Stimulated activated CD8-positive, alpha-beta memory T cell treated with anti-CD3 and anti-CD28 coated beads, Interleukin-15, amount 100 ng/mL, for 48 hours (primary cell): ENCODE results near the gene SEPTIN5.
"Not testable (repeated sequence)": the region's sequence is repeated elsewhere in the genome, so short reads cannot be mapped to it uniquely, and the experiment has no call there.

Source experiments
- DNase-seq, 2 donors: peaks; one replicate each; pipeline ENCODE4 v3.0.0-alpha.2; 2020; ENCODE audit warnings: low read depth in 2 of 2

The SEPTIN5 gene

DNA sequence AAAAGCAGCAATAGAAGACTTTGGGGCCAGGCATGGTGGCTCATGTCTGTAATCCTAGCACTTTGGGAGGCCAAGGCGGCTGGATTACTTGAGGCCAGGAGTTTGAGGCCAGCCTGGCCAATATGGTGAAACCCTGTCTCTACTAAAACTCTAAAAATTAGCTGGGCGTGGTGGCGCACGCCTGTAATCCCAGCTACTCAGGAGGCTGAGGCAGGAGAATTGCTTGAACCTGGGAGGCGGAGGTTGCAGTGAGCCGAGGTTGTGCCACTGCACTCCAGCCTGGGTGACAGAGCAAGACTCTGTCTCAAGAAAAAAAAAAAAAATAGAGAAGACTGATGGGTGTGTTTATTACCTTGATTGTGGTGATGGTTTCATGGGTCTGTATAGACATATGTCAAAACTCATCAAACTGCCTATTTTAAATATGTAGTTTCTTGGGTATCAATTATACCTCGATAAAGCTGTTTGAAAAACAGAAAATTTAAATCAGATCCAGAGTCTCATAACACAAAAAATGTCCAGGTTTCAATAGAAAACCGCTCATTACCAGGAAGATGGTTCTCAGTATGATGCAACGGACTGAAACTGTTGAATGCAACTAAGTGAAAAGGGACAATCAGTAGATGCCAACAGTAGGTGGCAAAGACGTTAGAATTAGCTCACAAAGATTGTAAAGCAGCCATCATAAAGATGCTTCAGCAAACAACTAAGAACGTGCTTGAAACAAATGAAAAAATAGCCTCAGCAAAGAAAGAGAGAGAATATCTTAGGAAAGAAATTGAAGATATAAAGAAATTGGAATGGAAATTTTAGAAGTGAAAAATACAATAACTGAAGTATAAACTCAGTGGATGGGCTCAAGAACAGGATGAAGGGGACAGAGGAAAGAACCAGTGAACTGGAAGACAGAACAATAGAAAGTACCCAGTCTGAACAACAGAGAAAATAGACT, 33.1 kb upstream of the SEPTIN5 start:
- no peak for DNase-seq

DNA sequence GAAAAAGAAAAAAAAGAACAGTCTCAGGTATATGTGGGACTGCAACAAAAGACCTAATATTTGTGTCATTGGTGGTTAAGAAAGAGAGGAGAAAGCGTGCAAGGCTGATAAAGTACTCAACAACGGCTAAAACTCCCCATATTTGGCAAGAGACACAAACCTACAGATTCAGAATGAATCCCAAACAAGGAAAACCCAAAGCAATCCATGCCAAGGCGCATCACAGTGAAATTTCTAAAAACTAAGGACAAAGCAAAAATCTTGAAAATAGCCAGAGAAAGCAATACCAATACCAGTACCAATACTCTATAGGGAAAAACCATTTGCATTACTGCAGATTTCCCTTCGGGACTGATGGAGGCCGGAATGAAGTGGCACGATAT, 32.4 kb upstream of the SEPTIN5 start:
- DNase-seq: no peak

DNA sequence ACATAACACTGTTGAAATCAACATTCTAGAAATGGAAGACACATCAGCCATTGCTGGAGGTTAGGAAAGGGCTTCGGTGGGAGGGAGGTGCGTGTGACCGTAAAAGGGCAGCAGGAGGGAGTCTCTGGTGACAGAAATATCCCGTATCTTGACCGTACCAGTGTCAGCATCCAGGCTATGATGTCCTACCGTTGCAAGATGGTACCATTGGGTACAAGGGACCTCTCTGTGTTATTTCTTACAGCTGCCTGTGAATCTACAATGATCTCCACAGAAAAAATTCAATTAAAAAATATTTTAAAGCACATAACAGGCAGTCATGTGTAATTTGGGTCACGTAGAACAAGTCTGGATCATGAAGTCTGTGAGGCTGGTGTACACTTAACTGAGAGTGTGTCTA, 27.4 kb upstream of the SEPTIN5 start:
- no peak for DNase-seq

DNA sequence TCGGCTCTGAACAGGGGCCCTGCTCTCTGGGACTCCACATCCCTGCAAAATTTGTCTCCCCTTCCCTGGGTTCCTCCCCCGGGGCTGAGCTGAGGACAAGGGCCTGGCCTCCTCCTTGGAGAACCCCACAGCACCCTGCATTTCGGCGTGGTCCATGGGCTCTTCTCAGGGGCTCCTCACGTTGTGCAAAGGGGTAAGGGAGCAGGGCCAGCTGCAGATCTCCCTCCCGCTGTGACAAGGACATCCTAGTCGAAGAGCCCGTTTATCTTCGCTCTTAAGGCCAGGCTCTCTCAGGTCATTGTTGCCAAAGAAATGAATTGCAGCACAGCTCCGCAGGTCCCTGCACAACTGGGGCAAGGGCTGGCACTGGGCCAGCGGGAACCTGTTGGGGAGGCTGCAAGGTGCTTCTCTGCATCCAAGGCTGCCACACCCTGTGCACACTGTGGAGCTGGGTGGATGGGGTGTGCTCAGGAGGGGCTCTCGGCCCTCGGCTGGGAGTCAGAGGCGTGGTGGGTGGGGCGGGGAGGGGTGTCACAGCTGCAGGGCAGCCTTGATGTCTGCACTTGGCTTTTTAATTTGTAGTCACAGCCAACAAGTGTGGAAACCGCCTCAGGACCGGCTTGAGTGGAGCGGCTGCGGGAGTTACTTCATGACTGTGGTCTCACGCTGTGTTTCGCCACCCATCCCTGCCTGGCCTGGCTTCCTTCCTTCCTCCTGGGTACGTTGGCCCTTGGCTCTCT, 26.6 kb upstream of the SEPTIN5 start:
- no peak for DNase-seq

DNA sequence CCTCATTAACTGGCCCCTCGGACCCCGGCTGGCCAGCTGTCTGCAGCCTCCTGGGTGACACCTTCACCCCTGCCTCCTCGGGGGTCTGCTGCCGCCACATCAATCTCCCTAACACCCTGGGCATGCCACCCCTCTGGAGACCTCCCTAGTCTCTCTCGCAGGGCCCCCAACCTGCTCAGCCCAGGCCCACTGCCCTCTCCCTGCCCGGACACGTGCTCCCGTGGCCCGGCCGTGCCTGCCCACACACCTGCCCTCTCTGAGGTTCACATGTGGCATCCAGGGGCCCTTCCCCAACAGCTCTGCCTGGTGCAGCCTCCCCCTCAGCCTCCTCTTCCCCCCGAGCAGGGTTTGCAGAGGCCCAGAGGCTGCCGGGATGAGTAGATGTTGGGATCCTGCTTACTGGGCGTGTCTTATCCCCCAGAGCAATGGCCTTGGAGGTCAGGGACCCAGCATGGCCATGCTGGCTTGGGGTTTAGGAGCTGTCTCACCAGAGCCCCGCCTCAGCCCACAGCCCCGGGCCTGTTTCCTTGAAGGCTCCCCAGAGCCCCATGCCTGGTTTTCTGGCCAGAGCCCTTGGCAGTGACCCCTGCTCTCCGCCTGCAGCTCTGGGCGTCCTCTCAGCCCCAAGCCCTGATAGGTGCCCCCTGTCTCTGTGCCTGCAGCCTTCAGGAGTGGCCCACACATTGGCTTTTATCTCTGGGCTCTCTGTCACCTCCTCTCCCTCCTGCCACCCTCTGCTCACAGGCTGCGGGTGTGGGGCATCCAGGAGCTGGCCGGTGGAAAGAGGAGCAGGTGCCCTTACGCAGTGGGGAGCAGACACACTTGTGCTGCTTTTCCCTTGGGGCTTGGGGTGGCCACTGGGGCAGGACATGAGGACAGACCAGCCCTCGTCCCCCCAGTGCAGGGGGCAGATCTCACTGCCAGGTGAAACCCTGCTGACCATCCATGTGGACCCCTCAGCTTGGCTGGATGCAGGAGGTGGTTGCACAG, 25.7 kb upstream of the SEPTIN5 start:
- DNase-seq: no peak

DNA sequence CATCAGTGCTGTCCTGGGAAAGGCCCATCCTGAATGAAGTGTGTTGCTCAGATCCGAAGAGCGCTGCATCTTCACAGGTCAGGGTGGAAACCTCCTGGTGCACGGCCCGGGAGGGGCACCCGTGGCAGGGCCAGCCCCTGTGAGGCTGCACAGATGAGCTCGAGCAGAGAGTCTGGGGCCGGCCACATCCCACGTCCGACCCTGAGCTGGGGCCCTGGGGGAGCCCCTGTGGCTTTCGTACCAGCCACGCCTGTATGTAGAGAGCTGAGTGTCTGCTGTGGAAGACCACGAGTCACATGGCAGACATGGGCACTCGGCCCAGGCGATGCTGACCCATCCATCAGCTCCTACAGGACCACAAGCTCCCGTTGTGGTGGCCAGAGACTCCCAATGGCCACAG, 24.9 kb upstream of the SEPTIN5 start:
- DNase-seq: no peak

DNA sequence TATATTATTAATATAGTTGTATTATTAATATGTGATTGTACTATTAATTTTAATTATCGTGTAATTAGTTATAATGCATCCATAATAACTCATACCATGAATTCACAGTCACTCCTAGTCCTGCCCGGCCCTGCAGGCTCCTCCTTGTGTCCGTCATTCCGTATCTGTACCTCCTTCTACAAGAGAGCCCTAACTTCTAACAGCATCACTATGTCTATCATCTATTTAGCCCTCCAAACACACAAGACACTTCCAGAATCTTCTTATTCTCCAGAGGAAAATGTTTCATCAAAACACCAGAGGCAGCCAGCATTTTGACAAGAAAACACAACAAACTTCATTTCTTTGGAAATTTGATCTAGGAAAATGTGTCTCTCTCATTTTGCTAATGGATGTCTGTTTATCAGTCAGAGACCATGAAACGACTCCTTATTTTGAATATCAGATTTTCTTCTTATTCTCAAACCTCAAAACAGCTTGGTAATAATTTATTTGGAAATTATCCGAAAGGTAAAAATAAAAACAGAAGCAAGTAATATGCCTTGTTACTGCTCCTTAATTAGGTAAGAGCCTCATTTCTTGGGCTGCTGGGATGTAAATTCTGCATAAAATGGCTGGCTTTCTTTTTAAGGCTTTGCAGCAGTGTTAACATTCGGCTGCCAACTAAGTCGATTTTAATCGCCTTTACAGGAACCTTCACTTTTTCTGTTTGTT, 23.1 kb upstream of the SEPTIN5 start:
- no peak for DNase-seq

DNA sequence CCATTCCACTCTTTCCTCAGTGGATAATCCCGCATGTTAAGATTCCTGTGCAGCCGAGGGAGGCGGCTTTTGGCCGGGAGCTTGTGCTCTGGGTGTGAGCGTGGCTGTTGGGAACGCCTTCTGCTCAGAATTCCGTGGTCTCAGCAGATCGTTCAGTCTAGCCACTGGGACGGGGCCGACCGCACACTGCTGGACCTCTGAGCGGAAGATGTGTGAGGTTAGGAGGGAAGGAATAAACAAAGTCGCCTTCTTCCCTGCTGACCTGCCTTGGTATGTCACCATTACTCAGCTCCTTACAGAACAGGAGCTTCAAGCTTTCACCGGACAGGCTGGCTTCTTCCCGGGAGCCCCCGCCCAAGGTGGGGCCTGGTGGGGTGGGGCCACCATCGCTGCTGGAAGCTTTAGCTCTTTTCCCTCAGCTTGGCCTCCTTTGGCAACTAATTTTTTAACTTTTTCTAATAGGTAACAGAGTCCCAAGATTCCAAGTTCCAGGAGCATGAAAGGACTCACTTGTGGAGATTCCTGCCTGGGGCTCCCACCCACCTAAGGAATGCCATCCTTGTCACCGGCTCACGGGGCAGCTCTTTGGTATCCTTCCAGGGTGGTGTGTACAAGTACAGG, 22.5 kb upstream of the SEPTIN5 start:
- no peak for DNase-seq

DNA sequence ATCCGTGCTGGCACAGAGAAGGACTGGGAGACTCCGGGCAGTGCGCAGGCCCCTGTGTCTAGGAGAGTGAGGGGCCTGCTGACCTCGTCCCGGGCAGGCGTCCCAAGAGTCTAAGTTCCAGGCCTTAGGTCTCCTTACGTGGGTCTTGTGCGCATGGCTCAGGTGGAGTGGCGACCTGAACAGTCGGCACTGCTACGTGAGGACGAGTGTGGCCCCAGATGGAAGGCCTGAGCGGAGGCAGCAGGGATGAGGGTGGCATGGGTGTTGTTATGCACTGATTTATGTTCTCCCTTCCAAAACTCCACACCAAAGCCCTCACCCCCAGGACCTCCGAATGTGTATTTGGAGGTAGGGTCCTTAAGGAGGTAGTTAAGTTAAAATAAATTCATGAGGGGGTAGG, 20.7 kb upstream of the SEPTIN5 start:
- no peak for DNase-seq

DNA sequence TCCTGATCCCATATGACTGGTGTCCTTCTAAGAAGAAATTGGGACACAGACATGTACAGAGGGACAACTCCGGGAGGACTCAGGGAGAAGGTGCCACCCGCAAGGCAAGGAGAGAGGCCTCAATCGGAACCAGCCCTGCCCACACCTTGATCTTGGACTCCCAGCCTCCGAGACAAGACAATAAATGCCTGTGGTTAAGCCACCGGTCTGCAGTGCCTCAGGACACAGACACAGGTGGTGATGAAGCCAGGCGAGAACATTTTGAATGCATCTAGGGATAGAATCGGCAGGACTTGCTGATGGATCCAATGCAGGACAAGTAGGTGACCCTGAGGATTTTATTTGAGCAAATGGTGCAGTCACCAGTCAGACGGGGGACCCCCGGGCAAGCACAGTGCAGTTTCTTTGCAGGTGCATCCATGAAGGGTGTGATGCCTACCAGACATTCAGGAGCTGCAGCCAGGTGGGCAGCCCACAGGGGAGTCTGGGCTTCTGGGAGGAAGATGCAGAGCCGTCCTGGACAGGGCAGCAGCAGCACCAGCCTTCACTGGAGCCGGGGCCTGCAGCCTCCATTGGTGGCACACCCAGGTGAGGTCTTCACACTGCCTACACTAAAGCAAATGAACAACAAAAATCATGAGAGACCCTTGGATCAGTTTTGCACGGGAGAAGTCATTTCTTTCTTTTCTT, 20.2 kb upstream of the SEPTIN5 start:
- DNase-seq: no peak

DNA sequence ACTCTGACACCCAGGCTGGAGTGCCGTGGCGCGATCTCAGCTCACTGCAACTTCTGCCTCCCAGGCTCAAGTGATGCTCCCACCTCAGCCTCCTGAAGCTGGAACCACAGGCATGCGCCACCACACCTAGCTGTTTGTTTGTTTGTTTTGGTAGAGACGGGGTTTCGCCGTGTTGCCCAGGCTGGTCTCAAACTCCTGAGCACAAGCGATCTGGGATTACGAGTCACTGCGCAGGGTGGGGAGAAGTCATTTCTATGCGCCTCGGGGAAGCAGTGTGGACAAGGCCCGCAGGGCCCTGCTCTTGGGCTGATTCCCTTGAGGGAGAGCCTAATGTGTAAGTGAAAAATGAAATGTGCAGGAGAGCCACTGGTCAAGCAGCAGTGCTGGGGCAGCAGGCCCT, 19.6 kb upstream of the SEPTIN5 start:
- no peak for DNase-seq

DNA sequence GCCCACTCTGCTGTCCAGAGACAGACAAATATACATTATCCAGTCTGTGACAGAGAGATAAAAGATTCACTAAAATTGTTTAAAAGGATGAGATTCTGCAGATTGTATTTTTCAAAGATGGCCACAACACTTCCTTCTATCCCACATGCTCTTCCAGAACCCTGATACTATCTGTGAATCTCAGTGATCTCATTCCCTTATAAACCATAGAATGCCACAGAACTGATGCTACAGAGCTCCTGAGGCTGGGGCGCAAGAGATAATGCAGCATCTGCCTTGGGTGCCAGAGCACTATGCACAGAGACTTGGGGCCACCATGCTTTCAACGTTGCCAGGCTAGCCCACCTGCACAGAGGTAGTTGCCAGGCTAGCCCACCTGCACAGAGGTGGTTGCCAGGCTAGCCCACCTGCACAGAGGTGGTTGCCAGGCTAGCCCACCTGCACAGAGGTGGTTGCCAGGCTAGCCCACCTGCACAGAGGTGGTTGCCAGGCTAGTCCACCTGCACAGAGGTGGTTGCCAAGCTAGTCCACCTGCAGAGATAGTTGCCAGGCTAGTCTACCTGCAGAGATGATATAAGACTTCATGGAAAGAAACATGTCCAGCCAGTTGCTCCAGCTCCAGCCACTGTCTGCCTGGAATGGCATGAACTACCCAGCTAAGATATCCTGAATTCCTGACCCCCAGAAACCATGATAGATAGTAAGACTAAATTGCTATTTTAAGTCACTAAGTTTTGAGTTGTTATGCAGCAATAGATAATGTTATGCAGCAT, 17.6 kb upstream of the SEPTIN5 start:
- no peak for DNase-seq

DNA sequence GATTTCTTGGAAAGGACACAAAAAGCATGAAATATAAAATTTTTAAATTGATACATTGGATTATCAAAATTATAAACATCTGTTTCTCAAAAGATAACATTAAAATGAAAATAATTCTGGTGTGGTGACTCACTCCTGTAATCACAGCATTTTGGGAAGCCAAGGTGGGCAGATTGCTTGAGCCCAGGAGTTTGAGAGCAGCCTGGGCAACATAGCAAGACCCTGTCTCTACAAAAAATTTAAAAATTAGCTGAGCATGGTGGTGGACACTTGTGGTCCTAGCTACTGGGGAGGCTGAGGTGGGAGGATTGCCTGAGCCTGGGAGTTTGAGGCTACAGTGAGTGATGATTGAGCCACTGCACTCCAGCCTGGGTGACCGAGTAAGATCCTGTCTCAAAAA, 16.4 kb upstream of the SEPTIN5 start:
- not testable (repeated sequence) for DNase-seq

DNA sequence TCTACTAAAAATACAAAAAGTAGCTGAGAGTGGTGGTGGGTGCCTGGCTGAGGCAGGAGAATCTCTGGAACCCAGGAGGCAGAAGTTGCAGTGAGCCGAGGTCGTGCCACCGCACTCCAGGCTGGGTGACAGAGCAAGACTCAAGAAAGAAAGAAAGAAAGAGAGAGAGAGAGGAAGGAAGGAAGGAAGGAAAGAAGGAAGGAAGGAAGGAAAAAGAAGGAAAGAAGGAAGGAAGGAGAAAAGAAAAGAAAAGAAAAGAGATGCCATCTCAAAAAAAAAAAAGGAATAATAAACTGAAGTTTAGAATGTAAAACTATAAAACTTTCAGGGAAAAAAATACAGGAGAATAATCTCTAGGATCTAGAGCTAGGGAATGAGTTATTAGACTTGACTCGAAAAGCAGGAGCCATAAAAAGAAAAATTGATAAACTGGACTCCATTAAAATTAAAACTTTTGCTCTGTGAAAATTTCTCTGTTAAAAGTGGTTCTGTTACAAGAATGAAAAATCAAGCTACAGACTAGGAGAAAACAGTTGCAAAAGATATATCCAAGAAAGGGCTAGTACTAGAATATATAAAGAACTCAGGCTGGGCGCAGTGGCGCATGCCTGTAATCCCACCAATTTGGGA, 13.4 kb upstream of the SEPTIN5 start:
- DNase-seq: no peak

DNA sequence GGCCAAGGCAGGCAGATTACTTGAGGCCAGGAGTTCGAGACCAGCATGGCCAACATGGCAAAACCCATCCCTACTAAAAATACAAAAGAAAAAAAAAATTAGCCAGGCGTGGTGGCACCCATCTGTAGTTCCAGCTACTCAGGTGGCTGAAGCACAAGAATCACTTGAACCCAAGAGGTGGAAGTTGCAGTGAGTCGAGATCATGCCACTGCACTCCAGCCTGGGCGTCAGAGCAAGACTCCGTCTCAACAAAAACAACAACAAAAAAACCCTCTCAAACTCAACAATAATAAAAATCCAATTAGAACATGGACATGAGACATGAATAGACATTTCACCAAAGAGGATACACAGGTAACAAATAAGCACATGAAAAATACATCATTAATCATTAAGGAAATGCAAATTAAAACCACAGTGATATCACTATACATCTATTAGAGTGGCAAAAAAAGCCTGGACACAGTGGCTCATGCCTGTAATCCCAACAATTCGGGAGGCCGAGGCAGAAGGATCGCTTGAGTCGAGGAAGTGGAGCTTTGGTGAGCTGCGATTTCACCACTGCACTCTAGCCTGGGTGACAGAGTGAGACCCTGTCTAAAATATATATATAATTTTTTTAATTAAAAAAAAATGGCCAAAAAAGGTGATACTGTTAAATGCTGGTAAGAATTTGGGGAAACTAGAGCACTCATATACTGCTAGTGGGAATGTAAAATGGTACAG, 12.7 kb upstream of the SEPTIN5 start:
- DNase-seq: no peak

DNA sequence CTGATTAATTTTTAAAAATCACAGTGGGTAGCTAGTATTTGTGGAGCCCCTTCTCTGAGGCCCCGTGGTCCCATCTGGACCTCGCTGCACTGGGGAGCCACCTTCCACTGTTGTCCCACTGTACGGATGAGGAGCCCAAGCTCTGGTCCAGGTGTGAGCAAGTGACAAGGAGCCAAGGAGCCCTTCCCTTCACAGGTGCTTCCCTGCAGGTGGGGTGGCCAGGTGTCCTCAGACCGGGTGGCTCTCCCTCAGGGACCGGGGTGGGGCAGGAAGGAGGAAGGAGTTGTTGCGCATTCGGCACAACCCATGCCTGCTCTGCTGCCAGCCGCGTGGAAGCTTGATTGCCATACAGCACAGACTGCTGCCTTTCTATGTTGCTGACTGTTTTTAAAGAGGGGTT, 10.4 kb upstream of the SEPTIN5 start:
- DNase-seq: no peak

DNA sequence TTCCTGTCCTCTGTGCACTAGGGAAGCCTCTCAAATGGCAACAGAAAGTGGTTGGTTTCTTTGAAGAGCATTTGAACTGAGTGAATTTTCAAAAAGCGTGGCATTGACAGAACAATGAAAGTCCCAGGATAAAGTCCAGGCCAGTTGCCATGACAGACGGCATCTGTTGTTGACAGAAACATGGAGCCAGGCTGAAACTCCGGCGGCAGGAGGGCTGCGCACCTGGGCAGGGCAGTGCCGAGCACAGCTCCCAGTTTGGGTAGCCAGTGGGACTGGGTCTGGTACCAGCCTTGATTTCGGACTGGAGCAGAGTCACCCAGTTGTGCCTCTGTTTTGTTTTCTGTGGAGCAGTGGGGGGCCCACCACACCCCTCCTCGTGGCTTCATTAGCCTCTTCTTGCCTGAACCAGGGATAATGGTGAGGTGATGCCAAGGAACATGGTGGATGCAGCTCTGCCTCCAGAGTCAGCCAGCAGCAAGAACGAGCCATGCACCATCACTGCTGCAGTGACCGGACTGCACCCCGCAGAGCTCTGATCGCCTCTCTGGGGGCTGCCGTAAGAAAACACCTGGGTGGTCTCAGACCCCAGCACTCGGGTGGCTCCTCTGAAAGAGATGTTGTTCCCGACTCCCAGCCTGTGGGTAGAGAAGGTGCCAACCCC, 9.8 kb upstream of the SEPTIN5 start:
- no peak for DNase-seq
